HFFc6 (cell line): ENCODE results near the gene PCCA. TPM values are rescaled to one million over a fixed set of nuclear protein-coding genes. Genes with fewer than 3 reads are reported as not detected.
"Not testable (repeated sequence)": the region's sequence is repeated elsewhere in the genome, so short reads cannot be mapped to it uniquely, and the experiment has no call there.

Experiments used
- DNase-seq: peaks from one replicate; pipeline ENCODE4 v3.0.0-alpha.2; 2018
- H3K27ac Mint-ChIP-seq: 2 replicates; pipeline ENCODE4 v1.8.0; 2020; ENCODE audit warnings: mild to moderate bottlenecking, mixed read lengths
- H3K27me3 Mint-ChIP-seq: 2 replicates; pipeline ENCODE4 v1.8.0; 2021; ENCODE audit warnings: mild to moderate bottlenecking, moderate library complexity, mixed read lengths; ENCODE audit not compliant: insufficient read depth
- H3K36me3 Mint-ChIP-seq: 2 replicates; pipeline ENCODE4 v1.8.0; 2021; ENCODE audit warnings: low read depth, mixed read lengths
- H3K4me1 Mint-ChIP-seq: 2 replicates; pipeline ENCODE4 v1.8.0; 2020; ENCODE audit warnings: low read depth, mixed read lengths
- H3K4me3 Mint-ChIP-seq: 2 replicates; pipeline ENCODE4 v1.8.0; 2020; ENCODE audit warnings: mild to moderate bottlenecking, moderate library complexity, mixed read lengths
- H3K9me3 Mint-ChIP-seq: 2 replicates; pipeline ENCODE4 v1.8.0; 2020; ENCODE audit warnings: mild to moderate bottlenecking, mixed read lengths
- total RNA-seq, 6 experiments: library from RNA; stranded (reverse); fragmentation: NEBNext Ultra II Directional; extraction: Animal tissue kit (Norgen Biotek cat#: 25700); gene quantifications; 2 replicates in 1 of 6; 3 replicates in 5 of 6; pipeline ENCODE4 v1.2.3, GENCODE V29; 2021
- TF ChIP-seq, protein P1 (sequence below): fragments of 200-600 bp; sonication (generic); IDR thresholded peaks from 2 replicates; pipeline ENCODE4 v1.5.0; 2021; ENCODE audit warnings: antibody characterized with exemption, mild to moderate bottlenecking

PCCA gene
- total RNA-seq, 6 experiments from 2014 or later = 12.9 to 16.9 (median 14.7) TPM

DNA sequence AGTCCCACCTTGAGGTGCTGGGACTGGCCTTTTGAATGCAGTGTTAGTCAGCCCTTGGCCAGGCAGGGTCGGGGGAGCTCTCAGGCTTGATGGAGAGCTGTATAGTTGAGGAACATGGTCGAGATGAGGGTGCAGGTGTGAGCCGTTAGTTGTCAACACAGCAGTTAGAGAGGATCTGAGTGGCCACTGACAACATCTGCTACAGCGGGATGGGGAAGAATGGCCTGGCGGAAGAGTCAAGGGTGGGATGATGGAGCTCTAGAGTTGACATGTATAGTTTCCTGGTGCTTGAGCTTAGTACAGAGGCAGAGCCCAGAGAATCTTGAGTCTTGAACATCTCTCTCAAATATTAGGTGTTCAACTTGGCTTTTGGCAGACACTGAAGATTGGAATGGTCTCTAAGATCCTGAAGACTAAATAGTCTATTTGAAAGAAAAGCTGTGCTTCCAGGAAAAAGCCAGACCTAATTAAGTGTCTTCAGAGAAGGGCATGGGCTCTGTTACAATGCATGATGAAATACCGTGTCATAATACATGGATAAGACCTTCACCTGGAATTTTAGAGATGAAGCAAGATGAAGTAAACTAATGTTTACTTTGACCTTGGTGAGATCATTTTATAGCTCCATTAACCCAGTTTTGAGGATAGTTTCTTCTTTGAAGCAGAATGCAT is 9.7 kb downstream of the PCCA start:
- Mint-ChIP-seq H3K4me3 (no peak overlapping the region), H3K4me1 (peaks cover 48% of the 10 kb centered on the region), H3K9me3 (no peaks in the 10 kb centered on the region; the same call in 1 of the 2 replicates), H3K36me3 (peaks cover 25% of the 10 kb centered on the region), H3K27ac (no peak overlapping the region), H3K27me3 (no peaks in the 10 kb centered on the region)
- no peak for DNase-seq
- TF ChIP-seq, protein P1, sequence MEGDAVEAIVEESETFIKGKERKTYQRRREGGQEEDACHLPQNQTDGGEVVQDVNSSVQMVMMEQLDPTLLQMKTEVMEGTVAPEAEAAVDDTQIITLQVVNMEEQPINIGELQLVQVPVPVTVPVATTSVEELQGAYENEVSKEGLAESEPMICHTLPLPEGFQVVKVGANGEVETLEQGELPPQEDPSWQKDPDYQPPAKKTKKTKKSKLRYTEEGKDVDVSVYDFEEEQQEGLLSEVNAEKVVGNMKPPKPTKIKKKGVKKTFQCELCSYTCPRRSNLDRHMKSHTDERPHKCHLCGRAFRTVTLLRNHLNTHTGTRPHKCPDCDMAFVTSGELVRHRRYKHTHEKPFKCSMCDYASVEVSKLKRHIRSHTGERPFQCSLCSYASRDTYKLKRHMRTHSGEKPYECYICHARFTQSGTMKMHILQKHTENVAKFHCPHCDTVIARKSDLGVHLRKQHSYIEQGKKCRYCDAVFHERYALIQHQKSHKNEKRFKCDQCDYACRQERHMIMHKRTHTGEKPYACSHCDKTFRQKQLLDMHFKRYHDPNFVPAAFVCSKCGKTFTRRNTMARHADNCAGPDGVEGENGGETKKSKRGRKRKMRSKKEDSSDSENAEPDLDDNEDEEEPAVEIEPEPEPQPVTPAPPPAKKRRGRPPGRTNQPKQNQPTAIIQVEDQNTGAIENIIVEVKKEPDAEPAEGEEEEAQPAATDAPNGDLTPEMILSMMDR = no peak

DNA sequence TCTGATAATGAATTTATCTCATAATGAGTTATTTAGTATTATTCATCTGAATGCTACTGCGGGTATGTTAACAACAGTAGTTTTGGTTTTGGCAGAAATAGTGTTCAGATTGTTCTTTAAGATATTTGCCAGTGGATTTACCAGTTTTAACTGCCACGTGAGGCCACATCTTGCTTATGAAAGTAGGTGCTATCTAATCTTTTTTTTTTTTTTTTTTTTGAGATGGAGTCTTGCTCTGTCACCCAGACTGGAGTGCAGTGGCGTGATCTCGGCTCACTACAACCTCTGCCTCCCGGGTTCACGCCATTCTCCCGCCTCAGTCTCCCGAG is 10.2 kb downstream of the PCCA start:
- not testable (repeated sequence) for H3K27ac Mint-ChIP-seq, DNase-seq, H3K9me3 Mint-ChIP-seq, H3K4me3 Mint-ChIP-seq, H3K27me3 Mint-ChIP-seq
- H3K4me1 Mint-ChIP-seq = peaks cover 48% of the 10 kb centered on the region
- peaks cover 29% of the 10 kb centered on the region for H3K36me3 Mint-ChIP-seq

DNA sequence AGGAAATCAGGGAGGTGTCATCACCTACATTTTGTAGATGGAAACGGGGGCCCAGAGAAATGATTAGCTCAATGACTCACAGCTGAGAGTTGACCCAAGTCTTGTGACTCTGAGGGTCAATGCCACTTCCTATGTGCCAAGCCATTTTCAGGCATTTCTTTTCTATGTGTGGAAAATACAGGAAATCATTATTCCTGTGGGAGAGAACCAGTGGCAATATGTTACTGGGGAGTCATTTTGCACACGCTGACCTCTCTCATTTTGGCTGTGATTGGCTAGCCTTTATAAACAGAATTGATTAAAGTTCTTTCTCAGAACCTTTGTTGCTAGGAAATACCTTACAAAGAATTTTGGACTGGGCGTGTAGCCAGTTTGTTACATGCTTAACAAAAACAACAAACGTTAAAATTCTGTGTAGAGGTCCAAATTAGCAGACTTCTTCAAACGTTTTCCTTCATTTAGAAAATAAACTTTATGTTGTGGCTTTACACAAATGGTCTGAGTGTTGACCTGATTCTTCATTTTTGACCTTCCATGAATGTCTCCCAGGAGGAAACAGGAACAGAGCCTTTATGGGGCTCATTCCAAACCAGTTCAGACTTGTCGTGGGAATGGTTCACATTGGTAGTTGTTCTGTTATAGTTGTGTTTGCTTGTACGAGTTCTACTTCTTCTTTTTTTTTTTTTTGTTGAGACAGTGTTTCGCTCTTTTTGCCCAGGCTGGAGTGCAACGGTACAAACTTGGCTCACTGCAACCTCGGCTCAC is 11.4 kb downstream of the PCCA start:
- no peaks in the 10 kb centered on the region for H3K9me3 Mint-ChIP-seq
- H3K4me1 Mint-ChIP-seq = peaks cover 45% of the 10 kb centered on the region
- TF ChIP-seq, protein P1 = no peak
- peak overlapping the region; percentile 64 for H3K27ac Mint-ChIP-seq
- H3K4me3 Mint-ChIP-seq = peak overlapping the region; percentile 32
- H3K36me3 Mint-ChIP-seq = peaks cover 27% of the 10 kb centered on the region
- no peaks in the 10 kb centered on the region for H3K27me3 Mint-ChIP-seq
- DNase-seq = peak; percentile 45

DNA sequence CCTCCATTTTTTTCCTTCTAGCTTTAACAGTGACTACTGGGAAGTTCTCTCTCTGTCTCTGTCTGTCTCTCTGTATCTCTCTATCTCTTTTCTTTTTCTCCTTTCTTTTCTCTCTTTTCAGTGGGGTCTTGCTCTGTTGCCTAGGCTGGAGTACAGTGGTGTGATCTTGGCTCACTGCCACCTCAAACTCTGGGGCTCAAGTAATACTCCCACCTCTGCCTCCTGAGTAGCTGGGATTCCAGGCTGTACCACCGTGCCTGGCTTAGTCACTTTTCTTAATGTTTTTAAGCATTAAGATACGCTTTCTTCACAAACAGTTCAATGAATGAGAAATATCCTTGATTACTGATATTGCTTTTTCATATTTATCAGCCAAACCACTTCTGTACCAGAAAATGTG is 13.1 kb downstream of the PCCA start:
- DNase-seq = no peak
- H3K27ac Mint-ChIP-seq = no peak overlapping the region
- H3K9me3 Mint-ChIP-seq = no peaks in the 10 kb centered on the region
- H3K36me3 Mint-ChIP-seq = peaks cover 15% of the 10 kb centered on the region
- peaks cover 56% of the 10 kb centered on the region for H3K4me1 Mint-ChIP-seq
- H3K4me3 Mint-ChIP-seq = no peak overlapping the region; the same call in 1 of the 2 replicates
- H3K27me3 Mint-ChIP-seq = no peaks in the 10 kb centered on the region
- TF ChIP-seq, protein P1 = no peak

DNA sequence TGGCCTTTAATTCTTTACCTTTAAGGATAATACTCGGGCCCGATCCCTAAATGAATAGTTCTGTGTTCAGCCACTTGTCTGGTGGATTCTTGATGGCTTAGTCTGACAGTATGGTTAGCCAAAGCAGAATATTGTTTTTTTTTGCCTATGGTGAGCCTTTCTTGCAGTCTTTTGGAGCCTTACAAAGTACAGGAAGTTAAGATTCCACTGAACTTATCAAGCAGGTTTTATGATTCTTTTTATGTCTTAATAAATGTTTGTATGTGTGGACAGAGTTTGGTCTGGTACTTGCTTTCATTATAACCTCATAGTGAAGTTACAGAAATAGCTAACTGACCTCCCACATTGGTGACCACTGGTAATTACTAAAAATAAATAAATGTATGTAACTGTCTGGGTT is 17.1 kb downstream of the PCCA start:
- DNase-seq = peak; percentile 9
- H3K4me3 Mint-ChIP-seq = peak overlapping the region; percentile 5; the same call in 1 of the 2 replicates
- H3K36me3 Mint-ChIP-seq = peaks cover 13% of the 10 kb centered on the region
- TF ChIP-seq, protein P1 = no peak
- peaks cover 43% of the 10 kb centered on the region for H3K4me1 Mint-ChIP-seq
- no peaks in the 10 kb centered on the region for H3K9me3 Mint-ChIP-seq
- peak overlapping the region; percentile 65; the same call in 1 of the 2 replicates for H3K27ac Mint-ChIP-seq
- H3K27me3 Mint-ChIP-seq = no peaks in the 10 kb centered on the region

DNA sequence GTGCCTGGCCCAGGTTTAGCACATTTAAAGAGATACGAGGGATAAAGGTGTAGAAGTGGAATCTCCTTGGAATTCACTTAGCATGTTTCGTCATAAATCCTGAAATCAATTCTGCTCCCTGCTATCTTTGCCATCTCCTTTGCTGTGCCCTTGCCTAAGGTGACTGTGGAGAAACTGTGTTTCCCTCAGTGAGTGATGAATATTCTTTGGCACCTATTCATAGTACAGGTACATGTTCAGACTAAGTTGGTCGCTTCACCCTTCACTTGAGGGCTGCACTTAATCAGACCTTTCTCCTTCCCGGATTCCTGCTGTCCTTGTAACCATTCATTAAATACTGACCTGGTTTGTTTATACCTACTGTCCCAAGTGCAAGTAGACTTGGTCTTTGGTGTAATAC is 17.8 kb downstream of the PCCA start:
- H3K4me1 Mint-ChIP-seq = peaks cover 41% of the 10 kb centered on the region
- no peak for DNase-seq
- no peak overlapping the region for H3K27ac Mint-ChIP-seq
- no peak overlapping the region; the same call in 1 of the 2 replicates for H3K4me3 Mint-ChIP-seq
- no peaks in the 10 kb centered on the region for H3K27me3 Mint-ChIP-seq
- TF ChIP-seq, protein P1 = no peak
- peaks cover 13% of the 10 kb centered on the region for H3K36me3 Mint-ChIP-seq
- no peaks in the 10 kb centered on the region for H3K9me3 Mint-ChIP-seq
